Measurements from ENCODE around the gene MIPEP.

DNA sequence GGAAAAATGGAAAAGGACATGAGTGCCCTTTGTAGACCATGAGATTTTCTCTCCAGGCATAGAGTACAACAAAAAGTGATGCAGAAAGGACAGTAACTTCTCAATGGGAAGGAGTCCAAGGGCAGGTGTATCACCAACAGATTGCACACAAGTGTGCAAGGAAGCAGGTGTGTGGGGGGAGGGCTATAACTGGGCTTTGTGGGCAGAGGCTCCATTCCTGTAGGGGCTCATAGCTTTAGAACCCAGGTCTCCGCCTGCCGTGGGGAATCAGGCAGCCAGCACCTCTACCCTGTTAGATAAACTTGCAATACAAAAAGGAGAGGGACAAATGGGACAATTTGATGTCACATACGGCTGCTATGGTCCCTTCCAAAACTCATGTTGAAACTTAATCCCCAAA lies 119.8 kb downstream of the MIPEP start:
- TF ChIP-seq POLR2AphosphoS2 (conservative IDR thresholded peaks at IDR 0.05; ENCODE audit: low read length) (no peak), SMC3 (IDR thresholded peaks at IDR 0.05) (no peak), ZFP36 (IDR thresholded peaks at IDR 0.05; ENCODE audit: borderline replicate concordance, partially characterized antibody) (no peak), BHLHE40 (IDR thresholded peaks at IDR 0.05; ENCODE audit: low read depth, low read length) (no peak)
- TF ChIP-seq, protein P1, sequence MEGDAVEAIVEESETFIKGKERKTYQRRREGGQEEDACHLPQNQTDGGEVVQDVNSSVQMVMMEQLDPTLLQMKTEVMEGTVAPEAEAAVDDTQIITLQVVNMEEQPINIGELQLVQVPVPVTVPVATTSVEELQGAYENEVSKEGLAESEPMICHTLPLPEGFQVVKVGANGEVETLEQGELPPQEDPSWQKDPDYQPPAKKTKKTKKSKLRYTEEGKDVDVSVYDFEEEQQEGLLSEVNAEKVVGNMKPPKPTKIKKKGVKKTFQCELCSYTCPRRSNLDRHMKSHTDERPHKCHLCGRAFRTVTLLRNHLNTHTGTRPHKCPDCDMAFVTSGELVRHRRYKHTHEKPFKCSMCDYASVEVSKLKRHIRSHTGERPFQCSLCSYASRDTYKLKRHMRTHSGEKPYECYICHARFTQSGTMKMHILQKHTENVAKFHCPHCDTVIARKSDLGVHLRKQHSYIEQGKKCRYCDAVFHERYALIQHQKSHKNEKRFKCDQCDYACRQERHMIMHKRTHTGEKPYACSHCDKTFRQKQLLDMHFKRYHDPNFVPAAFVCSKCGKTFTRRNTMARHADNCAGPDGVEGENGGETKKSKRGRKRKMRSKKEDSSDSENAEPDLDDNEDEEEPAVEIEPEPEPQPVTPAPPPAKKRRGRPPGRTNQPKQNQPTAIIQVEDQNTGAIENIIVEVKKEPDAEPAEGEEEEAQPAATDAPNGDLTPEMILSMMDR (IDR thresholded peaks at IDR 0.05): no peak
- TF ChIP-seq, protein P2, sequence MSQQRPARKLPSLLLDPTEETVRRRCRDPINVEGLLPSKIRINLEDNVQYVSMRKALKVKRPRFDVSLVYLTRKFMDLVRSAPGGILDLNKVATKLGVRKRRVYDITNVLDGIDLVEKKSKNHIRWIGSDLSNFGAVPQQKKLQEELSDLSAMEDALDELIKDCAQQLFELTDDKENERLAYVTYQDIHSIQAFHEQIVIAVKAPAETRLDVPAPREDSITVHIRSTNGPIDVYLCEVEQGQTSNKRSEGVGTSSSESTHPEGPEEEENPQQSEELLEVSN (IDR thresholded peaks at IDR 0.05; ENCODE audit: borderline replicate concordance, low read depth): no peak
